GM19395 (cell line): Measurements from ENCODE around the gene WDR31.
"Not testable (repeated sequence)": the region's sequence is repeated elsewhere in the genome, so short reads cannot be mapped to it uniquely, and the experiment has no call there.

Experiments used
- ATAC-seq: cut with Tn5 transposase; IDR thresholded peaks from one replicate; pipeline ENCODE4 v1.9.1; 2021; ENCODE audit warnings: mild to moderate bottlenecking, moderate library complexity; ENCODE audit not compliant: unreplicated experiment

Gene WDR31

GRCh38 chr9:113368982-113369854 lies 29.1 kb upstream of the WDR31 start:
- no peak for ATAC-seq

GRCh38 chr9:113368348-113368981 lies 28.4 kb upstream of the WDR31 start:
- ATAC-seq, result no peak

DNA sequence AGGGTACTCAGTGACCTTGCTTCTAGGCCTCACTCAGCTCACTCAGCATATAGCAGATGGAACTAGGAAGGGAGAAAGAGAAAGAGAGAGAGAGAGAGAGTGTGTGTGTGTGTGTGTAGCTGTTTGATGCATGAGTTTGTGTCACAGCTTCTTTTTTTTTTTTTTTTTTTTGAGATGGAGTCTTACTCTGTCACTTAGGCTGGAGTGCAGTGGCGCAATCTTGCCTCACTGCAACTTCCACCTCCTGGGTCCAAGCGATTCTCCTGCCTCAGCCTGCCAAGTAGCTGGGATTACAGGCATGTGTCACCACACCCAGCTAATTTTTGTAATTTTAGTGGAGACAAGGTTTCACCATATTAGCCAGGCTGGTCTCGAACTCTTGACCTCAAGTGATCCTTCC lies 25.6 kb upstream of the WDR31 start:
- ATAC-seq, result not testable (repeated sequence)

- ATAC-seq, result no peak
Observed at GRCh38 chr9:113364951-113365350, 24.9 kb upstream of the WDR31 start.

- no peak for ATAC-seq
Observed at GRCh38 chr9:113363336-113363735, 23.3 kb upstream of the WDR31 start.

DNA sequence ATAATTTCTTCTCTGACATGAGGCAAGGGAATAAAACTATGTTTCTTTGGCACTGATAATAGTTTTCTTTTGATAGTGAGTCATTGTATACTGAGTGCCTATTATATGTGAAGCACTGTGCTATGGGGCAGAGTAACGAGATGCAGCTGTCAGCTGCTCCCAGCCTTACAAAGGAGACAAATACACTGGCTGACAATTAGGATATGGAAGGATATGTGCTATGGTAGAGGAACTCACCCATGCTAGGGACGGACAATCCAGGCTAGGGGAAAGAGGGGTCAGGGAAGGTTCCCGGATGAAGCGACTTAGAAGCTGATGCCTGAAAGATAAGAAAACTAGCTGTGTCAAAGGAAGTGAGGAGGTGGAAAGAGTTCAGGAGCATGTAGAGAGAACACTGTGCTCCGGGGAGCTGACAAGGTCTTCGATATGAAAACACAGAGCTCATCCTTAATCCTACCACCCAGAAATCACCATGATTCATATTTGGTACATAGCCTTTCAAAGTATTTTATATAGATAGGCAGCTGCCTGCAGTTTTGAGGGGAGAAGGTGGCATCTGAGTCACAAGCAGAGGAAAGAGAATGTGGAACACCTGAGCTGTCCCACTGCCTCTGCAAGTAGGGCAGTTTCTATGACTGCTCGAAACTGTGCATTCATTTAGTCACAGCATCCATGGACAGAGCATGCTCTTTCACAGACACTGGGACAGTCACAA lies 21.4 kb upstream of the WDR31 start:
- ATAC-seq, result no peak

- ATAC-seq, result no peak
Observed at GRCh38 chr9:113360242-113360842, 20.3 kb upstream of the WDR31 start.

DNA sequence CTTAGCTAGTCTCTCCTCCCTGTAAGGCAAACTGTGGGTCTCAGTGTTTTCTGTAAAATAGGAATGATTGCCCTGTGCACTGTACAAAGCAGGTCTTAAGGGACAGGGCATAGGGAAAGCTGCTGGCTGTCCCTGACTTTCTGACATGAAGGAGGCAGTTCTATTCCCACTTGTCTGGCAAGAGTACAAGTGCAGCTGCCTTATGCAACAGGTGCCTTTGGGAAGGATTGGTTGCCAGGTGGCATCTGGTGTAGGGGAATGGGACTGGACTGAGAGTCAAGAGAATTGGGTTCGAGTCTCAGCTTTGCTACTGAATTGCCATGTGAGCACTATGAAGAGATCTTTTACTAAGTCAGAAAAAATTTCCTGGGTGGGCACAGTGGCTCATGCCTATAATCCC lies 19.3 kb upstream of the WDR31 start:
- ATAC-seq, result no peak

- ATAC-seq, result no peak
Observed at GRCh38 chr9:113356686-113357292, 16.7 kb upstream of the WDR31 start.

GRCh38 chr9:113355040-113355596 lies 15.0 kb upstream of the WDR31 start:
- ATAC-seq, result no peak

- ATAC-seq, result no peak
Observed at GRCh38 chr9:113352411-113352810, 12.3 kb upstream of the WDR31 start.

DNA sequence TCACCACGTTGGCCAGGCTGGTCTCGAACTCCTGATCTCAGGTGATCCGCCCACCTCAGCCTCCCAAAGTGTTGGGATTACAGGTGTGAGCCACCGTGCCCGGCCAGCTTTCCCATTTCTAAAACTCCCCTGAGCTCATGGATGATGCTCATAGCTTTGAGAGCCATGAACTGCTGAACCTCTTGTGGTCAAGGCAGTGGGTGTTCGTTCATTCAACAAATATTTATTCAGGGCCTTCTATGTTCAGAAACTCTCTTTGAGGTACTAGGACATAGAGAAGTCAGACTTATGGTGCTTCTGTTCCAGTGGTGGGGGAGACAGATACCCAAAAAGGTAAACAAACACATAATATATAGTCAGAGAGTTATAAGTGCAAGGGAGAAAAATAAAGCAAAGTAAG lies 11.9 kb upstream of the WDR31 start:
- ATAC-seq, result no peak

DNA sequence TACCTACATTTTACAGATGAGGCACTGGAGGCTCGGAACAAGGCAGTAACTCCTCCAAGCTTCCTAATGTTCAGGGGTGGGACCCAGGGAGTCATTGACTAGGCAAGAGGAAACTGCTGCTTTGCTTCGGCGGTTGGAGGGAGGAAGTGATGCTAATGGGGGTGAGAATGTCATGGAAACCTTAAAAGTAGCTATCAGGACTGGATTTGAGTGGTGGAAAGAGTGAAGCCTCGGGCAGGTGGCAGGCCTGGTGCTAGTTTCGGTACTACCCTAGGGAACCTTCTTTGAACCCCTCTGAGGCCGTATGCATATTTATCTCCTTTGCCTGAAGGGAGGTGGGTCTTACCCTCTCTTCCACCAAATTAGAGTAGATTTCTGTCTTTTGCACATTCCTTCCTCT lies 10.9 kb upstream of the WDR31 start:
- ATAC-seq, result peak; percentile 41

GRCh38 chr9:113350107-113350661 lies 10.1 kb upstream of the WDR31 start:
- ATAC-seq, result peak; percentile 27

DNA sequence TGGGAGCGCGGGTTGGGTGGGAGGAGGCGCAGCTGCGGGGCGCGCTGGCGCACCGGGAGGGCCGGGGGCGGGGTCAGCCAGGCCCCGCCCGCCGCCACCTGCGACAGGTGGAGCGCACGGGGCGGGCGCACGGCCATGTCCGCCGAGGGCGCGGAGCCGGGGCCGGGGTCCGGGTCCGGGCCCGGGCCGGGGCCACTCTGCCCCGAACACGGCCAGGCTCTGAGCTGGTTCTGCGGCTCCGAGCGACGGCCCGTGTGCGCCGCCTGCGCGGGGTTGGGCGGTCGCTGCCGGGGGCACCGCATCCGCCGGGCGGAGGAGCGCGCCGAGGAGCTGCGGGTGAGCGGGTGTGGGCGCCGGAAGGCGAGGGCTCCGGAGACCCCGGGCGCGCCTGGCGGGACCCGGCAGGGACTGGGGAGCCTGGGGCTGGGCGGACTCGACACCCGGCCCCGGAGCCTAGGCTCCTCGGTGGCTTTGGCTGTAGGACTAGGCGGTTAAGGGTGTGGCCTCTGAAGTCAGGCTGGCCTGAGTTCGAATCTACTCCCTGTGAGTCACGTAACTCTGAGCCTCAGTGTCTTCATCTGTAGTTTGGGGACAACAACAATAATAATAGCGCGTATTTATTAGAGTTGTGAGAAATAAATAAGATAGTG lies 9.5 kb upstream of the WDR31 start, which contains the start of gene BSPRY:
TSS of gene BSPRY (plus strand) at position 97 of the 650 bp plus-strand sequence. CDS start at position 136, 39 bp downstream.
- ATAC-seq, result peak; percentile 38

GRCh38 chr9:113349066-113349444 lies 9.0 kb upstream of the WDR31 start:
- no peak for ATAC-seq

DNA sequence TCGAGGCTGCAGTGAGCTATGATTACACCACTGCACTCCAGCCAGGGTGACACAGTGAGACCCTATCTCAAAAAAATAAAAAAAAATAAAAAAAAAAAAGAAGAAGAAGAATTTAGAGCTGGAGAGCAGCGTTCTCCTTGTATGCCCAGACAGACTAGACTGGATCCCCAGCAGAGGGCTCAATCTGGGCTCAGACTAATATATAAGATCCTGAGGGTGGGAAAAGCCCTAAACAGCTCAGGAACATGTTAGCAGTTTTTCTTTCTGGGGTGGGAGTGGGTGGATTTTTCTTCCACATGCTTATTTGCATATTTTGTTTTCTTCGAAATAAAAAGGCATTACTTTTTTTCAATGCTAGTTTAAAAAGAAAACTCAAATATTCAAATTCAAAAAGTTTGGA lies 8.4 kb upstream of the WDR31 start:
- ATAC-seq, result no peak

- ATAC-seq, result no peak
Observed at GRCh38 chr9:113345671-113346070, 5.6 kb upstream of the WDR31 start.

DNA sequence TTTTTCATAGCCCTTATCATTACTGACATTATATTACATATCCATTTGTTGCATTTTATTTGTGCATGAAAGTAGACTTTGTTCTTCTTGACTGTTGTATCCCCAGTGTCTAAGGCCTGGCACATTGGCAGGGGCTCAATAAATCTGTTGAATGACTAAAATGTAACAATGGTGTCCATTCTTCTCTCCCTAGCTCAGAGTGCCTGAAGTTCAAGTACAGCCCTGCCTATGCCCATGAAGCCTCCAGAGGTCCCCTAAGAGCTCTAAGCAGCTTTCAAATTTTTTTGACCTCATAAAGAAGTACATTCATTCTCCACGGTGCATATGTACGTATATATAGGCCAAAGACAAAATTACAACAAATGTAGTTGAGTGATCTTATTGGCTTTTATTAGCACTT lies 5.1 kb upstream of the WDR31 start:
- ATAC-seq, result no peak
